HG02588 (cell line): ENCODE data around the gene CD209.
"Not testable (repeated sequence)": the region's sequence is repeated elsewhere in the genome, so short reads cannot be mapped to it uniquely, and the experiment has no call there.

Source experiments
- ATAC-seq: cut with Tn5 transposase; IDR thresholded peaks from one replicate; pipeline ENCODE4 v1.9.1; 2021; ENCODE audit warnings: mild to moderate bottlenecking, moderate library complexity; ENCODE audit not compliant: unreplicated experiment

The CD209 gene

GRCh38 chr19:7746903-7747884, at the start of gene CD209:
CD209 (minus strand) TSS chr19:7747534; CDS start chr19:7747511, 23 bp downstream.
- no peak for ATAC-seq

DNA sequence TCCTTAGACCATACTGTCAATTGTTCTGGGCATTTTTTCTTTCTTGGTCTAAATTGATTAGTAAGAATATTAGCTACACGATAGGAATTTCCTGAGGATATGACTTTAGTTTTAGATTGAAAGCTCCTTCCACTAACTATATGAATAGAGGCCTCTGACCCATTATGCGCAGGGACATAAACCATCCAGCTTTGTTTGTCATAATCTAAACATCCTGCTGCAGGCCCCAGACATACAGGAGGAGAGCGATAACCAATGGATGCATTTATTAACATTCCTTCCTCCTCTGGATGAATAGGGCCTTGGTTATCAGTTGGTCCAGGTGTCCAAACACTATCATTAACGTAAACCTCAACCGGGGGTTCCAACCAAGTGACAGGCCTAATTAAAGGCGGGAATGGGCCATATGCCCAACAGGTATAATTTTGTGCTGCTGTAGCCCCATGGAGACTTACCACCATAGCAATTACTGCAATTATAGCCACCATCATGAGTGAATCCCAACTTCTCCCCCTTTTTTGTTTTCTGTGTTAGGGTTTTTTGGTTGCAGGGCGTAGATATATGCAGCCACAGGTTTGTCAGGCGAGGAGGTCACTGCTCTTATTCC, 48.3 kb upstream of the CD209 start:
- ATAC-seq = no peak

- ATAC-seq = no peak
Measured at GRCh38 chr19:7793493-7793892, 46.2 kb upstream of the CD209 start.

- not testable (repeated sequence) for ATAC-seq
Measured at GRCh38 chr19:7792701-7793100, 45.4 kb upstream of the CD209 start.

- no peak for ATAC-seq
Measured at GRCh38 chr19:7792281-7792680, 44.9 kb upstream of the CD209 start.

- ATAC-seq = no peak
Measured at GRCh38 chr19:7790416-7790815, 43.1 kb upstream of the CD209 start.

GRCh38 chr19:7789447-7789846, 42.1 kb upstream of the CD209 start:
- no peak for ATAC-seq

- ATAC-seq = no peak
Measured at GRCh38 chr19:7788933-7789323, 41.6 kb upstream of the CD209 start.

DNA sequence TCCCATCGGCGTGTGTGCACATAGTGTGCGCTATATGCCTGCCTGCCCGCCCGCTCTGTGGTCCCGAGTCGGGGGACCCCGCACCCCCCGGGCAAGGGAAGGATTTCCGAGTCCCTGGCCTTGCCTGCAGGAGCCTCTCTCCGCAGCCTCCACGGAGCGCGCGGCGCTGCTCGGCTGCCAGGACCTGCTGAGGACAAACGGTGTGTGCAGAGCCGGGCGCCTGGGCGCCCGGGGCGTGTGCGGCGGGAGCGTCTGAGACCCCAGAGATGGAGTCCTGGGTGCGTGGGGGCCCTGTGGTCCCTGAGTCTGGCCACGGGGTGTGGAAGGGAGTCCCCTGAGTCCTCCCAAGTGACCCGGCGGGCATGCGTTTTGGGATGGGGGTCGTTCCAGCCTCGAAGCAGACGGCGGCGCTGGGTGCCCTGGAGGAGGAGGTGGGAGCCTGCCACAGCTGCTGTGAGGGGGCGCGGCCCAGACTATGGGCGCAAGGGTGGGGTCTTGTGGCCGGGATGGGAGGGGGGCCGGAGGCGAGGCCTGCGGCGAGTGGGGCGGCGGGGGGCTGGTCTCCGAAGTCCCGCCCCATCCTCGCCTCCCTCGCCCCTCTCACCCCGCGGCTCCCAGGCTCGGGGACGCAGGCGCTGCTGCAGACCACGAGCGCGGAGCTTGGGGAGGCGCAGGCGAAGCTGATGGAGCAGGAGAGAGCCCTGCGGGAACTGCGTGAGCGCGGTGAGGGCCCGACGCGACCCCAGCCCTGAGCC, 41.0 kb upstream of the CD209 start:
- ATAC-seq = no peak

DNA sequence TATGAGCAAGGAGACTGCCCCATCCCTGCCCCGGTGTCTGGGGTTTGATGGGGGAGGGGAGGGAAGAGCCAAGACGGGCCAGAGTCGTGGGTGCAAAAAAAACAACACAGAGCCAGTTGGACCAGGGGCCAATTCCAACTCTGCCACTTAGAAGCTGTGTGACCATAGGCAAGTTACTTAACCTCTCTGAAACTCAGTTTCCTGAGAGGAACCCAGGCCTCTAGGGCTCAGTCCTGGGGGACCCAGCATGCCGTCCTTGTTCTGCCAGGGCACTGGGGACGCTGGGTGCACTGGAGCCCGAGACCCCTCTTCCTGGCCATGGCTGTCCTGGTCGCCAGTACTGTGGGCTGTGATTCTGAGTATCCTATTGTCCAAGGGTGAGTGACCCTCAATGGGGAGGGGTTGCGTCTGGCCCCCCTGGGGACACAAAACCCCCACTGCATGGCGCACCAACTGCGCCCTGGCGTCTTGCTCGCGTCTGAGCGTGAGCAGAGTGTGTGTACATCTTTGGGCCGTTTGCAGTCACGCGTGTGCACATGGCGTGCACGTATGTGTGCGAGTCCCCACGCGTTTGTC, 40.4 kb upstream of the CD209 start:
- ATAC-seq = no peak

- no peak for ATAC-seq
Measured at GRCh38 chr19:7787141-7787540, 39.8 kb upstream of the CD209 start.

GRCh38 chr19:7784856-7785255, 37.5 kb upstream of the CD209 start:
- ATAC-seq = no peak

DNA sequence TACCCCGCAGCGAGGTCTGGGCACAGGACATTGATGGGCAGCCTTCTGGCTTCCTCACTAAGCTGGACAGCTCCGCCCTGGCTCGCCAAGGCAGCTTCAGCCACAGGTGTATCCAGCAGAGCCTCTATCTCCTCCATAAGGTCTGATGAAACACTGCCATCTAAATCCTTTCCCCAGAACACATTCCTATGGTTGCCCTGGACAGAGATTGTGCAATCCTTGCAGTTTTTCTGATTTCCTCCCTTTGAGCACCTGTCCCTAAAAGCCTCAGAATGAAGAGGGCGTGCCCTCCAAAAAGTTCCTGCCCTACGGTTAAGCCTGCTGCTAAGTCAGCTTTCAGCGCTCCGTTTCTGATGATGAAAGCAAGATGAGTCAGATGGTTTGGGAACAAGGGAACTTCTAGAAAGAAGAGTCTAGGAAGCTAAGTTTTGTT, 36.7 kb upstream of the CD209 start:
- ATAC-seq = no peak

- ATAC-seq = no peak
Measured at GRCh38 chr19:7781157-7781556, 33.8 kb upstream of the CD209 start.

GRCh38 chr19:7779631-7780486, 32.5 kb upstream of the CD209 start:
- ATAC-seq = no peak

DNA sequence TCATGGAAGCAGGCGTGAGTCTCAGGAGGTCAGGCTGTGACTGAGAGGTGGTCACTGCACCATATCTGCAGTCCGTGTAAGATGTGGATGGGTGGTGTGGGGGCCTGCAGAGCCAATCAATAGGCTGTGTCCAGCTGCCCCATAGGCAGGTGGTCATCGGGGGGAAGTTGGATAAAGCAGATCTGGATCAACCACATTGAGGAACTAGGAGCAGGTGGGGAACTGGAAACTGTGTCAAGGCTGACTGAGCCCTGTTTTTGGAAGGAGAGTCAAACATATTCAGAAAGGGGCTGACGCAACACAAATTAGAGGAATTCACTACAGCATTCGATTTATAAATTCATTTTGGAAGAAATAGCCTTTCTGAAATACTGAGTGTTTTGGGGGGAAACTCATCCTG, 30.7 kb upstream of the CD209 start:
- ATAC-seq = no peak

GRCh38 chr19:7775761-7776160, 28.4 kb upstream of the CD209 start:
- ATAC-seq = no peak

- no peak for ATAC-seq
Measured at GRCh38 chr19:7773841-7774240, 26.5 kb upstream of the CD209 start.

GRCh38 chr19:7772752-7773291, 25.5 kb upstream of the CD209 start:
- ATAC-seq = no peak

DNA sequence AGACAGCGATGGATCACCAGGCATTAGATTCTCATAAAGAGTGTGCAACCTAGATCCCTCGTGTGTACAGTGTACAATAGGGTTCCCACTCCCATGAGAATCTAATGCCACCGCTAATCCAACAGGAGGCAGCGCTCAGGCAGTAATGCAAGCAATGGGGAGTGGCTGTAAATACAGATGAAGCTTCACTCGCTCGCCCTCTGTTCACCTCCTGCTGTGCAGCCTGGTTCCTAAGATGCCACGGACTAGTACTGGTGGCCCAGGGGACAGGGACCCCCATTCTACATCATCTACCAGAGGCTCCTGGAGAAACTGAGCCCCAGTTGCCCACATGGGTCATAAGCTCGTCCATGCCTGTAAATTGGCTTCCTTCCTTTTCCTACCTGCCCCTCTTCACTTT, 23.7 kb upstream of the CD209 start:
- ATAC-seq = no peak
